Caki2 (cell line): ENCODE data around the gene TUBA4A. TPM values are rescaled to one million over a fixed set of nuclear protein-coding genes. Genes with fewer than 3 reads are reported as not detected.
"Not testable (repeated sequence)": the region's sequence is repeated elsewhere in the genome, so short reads cannot be mapped to it uniquely, and the experiment has no call there.

Experiments
- DNase-seq: peaks from one replicate; pipeline ENCODE4 v3.0.0-alpha.2; 2015; ENCODE audit warnings: low read depth
- in situ Hi-C: cut with HindIII; loops from 2 replicates; pipeline ENCODE4 v1.10.0; 2016; ENCODE audit warnings: low sequenced_read_pairs, low pct_unique_long_range_greater_than_20kb, mixed read lengths
- total RNA-seq: library from RNA; depleted of rRNA; stranded (reverse); fragments of >200 nt; shearing (Covaris generic); gene quantifications from 2 replicates; pipeline ENCODE4 v1.2.3, GENCODE V29; 2014; ENCODE audit warnings: low replicate concordance; rRNA removed

Gene TUBA4A
- total RNA-seq, 1 experiment from 2014 or later = 23.9 TPM

DNA sequence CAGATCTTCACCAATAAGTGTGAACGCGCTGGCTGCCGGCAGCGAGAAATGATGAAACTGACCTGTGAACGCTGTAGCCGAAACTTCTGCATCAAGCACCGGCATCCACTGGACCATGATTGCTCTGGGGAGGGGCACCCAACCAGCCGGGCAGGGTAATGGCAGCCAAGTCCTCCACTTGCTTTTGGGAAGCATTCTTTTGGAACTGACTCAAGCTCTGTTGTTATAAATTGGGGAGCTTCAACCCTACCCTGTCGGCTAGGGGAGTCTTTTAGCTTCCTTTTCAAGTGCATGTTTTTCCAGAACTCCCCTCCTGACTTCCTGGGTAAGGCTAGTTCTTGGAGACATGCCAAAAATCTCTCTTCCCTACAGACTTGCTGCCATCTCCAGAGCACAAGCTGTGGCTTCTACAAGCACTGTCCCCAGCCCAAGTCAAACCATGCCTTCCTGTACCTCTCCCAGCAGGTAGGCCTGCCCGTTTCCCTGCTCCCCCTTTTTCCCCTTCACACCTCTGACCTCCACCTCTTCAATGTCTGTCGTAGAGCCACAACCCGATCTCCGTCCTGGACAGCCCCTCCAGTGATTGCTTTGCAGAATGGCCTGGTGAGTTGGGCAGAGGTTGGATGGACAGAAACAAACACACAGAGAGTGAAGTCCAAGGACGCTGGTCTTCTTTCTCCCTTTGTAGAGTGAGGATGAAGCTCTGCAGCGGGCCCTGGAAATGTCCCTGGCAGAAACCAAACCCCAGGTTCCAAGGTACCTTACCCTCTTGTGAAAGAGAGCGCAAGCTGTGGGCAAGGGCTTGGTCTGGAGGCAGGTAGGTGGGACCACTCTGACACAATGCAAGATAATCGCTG lies 45.6 kb downstream of the TUBA4A start:
- in situ Hi-C loops = no loop called here
- DNase-seq = no peak

GRCh38 chr2:219207134-219207883 lies 46.4 kb downstream of the TUBA4A start:
- in situ Hi-C loops = no loop called here
- DNase-seq = no peak

DNA sequence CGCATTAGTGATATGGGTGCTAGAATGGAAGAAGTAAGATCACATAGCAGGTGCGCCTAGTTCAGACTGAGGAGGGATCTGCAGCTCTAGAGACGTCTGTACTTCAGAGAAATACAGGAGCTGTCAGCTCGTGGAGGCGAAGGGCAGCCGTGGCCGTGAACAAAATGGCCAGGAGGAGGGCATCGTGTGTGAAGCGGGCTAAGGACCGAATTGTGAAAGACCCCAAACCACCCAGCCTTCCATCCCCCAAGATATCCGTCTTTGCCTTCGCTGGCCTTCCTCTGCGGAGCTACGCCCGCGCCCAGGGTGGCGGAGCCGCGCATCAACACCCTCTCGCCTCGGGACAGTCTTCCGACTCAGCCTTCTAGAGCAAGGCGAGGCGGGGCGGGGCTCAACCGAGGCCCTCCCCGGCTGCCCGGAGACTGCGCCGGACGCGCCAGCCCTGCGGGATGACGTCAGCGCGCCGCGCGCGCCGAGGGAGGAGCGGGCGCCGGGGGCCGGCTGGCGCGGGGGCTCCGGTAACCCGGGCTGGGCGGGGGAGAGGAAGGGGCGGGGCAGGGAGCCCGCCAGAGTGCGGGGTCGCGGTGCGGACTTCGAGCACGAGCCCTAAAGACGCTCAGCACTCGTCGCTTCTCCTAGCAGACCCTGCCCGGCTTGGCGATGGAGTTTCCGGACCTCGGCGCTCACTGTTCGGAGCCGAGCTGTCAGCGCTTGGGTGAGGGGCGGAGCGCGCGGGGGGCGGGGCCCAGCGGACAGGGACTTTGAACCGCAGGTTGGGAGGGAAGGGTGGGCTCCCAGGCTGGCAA lies 47.2 kb downstream of the TUBA4A start, which contains the start of gene ZFAND2B:
Gene ZFAND2B, plus strand, starts transcription at position 455 of the 806 bp plus-strand sequence. Its CDS starts 206 bp downstream, at position 661.
- in situ Hi-C loops = no loop called here
- peak; percentile 92 for DNase-seq

DNA sequence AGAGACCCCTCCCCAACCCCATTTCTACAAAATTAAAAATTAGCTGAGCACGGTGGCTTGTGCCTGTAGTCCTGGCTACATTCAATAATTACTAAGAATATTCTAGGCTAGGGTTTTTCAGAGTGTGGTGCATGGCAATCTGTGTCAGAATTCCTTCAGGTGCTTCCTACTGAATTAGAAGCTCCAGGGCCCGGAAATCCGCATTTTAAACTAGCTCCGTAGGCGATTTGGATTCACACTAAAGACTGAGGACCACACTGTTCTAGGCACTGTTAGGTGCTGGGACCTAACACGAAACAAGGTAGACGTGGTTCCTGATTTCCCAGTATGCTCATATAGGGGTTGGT lies 47.8 kb downstream of the TUBA4A start:
- in situ Hi-C loops = no loop called here

DNA sequence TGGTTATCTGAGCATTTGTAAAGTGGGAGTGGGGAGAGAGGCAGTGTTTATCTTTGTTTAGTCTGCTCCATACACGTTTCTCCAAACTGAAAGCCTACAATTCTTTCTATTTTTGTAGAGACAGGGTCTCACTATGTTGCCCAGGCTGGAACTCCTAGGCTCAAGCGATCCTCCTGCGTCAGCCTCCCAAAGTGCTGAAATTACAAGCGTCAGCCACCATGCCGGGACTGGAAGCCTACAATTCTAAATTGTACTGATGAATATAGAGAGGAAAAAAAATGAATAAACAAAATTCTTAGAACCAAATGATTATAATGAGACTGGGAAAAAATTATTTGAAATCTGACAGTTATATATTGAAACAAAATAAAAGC lies 48.6 kb downstream of the TUBA4A start:
- in situ Hi-C loops = no loop called here
- no peak for DNase-seq

More for the DNA sequence above, 47.8 kb downstream of the TUBA4A start:
- DNase-seq = no peak

DNA sequence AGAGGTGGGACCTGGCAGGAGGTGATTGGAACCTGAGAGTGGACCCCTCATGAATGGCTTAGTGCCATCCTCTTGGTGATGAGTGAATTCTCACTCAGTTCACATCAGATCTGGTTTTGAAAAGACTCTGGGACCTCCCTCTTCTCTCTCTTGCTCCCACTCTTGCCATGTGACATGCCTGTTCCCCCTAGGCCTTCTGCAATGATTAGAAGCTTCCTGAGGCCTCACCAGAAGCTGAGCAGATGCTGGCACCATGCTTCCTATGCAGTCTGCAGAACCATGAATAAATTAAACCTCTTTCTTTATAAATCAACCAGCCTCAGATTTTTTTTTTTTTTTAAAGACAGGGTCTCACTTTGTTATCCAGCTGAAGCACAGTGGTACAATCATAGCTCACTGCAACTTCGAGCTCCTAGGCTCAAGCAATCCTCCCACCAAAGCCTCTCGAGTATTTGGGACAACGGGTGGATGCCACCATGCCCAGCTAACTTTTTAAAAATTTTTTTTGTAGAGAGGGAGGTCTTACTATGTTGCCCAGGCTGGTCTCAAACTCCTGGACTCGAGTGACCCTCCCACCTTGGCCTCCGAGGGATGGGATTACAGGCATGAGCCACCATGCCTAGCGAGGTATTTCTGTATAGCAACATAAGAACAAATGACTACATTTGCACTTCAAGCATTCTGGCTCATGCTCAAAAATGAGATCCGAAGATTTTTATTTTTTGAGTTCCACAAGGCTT lies 49.1 kb downstream of the TUBA4A start:
- no peak for DNase-seq
- in situ Hi-C loops = no loop called here

DNA sequence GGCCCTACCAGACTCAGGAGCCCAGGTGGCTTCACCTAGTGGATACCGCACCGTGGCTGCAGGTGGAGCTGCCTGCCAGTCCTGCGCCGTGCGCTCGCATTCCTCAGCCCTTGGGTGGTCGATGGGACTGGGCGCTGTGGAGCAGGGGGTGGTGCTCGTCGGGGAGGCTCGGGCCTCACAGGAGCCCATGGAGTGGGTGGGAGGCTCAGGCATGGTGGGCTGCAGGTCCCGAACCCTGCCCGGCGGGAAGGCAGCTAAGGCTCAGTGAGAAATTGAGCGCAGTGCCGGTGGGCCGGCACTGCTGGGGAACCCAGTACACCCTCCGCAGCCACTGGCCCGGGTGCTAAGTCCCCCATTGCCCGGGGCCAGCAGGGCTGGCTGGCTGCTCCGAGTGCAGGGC lies 52.4 kb downstream of the TUBA4A start:
- DNase-seq, in situ Hi-C loops: not testable (repeated sequence)

GRCh38 chr2:219200502-219201326 lies 53.0 kb downstream of the TUBA4A start:
- in situ Hi-C loops, DNase-seq: not testable (repeated sequence)

Other genes starting within 250 kb of the TUBA4A start
- gene CFAP65, start 212.4 kb downstream of the TUBA4A start, total RNA-seq = not detected in 2 replicates
- gene IHH, start 193.0 kb downstream of the TUBA4A start, total RNA-seq = not detected in 2 replicates
- gene NHEJ1, start 93.1 kb downstream of the TUBA4A start, total RNA-seq = 17.4 and 21.5 TPM in 2 replicates
- 0.07 and 0.70 TPM in 2 replicates for gene SLC23A3, start 83.9 kb downstream of the TUBA4A start, total RNA-seq
- 24.6 and 28.9 TPM in 2 replicates for gene CNPPD1, start 77.0 kb downstream of the TUBA4A start, total RNA-seq
- 54.2 and 72.1 TPM in 2 replicates for gene RETREG2, start 75.6 kb downstream of the TUBA4A start, total RNA-seq
- gene ZFAND2B, start 47.1 kb downstream of the TUBA4A start, total RNA-seq = 32.5 and 42.0 TPM in 2 replicates
- gene ABCB6, start 35.0 kb downstream of the TUBA4A start, total RNA-seq = 80.0 and 81.7 TPM in 2 replicates
- 18.6 and 39.2 TPM in 2 replicates for gene ATG9A, start 24.3 kb downstream of the TUBA4A start, total RNA-seq
- gene ANKZF1, start 24.1 kb downstream of the TUBA4A start, total RNA-seq = 20.7 and 45.6 TPM in 2 replicates
- gene GLB1L, start 8.5 kb downstream of the TUBA4A start, total RNA-seq = 26.1 and 35.4 TPM in 2 replicates
- 45.2 and 60.8 TPM in 2 replicates for gene STK16, start 8.4 kb downstream of the TUBA4A start, total RNA-seq
- gene TUBA4B, start 675 bp downstream of the TUBA4A start, total RNA-seq = 0.10 TPM in 1 of 2 replicates, not detected in the other
- 17.0 and 50.6 TPM in 2 replicates for gene DNAJB2, start 25.4 kb upstream of the TUBA4A start, total RNA-seq
- gene PTPRN, start 55.5 kb upstream of the TUBA4A start, total RNA-seq = not detected in 2 replicates
- not detected in 2 replicates for gene RESP18, start 78.8 kb upstream of the TUBA4A start, total RNA-seq
- gene DNPEP, start 134.0 kb upstream of the TUBA4A start, total RNA-seq = 76.8 and 84.9 TPM in 2 replicates
- 4.9 TPM in 1 of 2 replicates, not detected in the other for gene DES, start 164.5 kb upstream of the TUBA4A start, total RNA-seq
- 8.4 and 22.9 TPM in 2 replicates for gene SPEG, start 180.9 kb upstream of the TUBA4A start, total RNA-seq
- gene GMPPA, start 245.0 kb upstream of the TUBA4A start, total RNA-seq = 88.9 and 95.2 TPM in 2 replicates